Measurements from ENCODE around the gene DCAF6.

DNA sequence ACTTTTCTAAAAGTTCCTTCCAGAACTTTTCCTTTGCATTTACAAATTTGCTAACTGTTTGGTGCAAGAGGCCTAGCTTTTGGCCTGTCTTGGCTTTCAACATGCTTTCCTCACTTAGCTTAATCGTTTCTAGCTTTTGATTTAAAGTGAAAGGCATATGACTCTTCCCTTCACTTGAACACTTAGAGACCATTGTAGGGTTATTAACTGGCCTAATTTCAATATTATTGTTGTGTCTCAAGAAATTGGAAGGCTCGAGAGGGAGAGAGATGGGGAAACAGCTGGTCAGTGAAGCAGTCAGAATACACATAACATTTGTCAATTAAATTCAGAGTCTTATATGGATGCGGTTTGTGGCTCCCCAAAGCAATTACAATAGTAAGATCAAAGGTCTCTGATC lies 63.4 kb downstream of the DCAF6 start:
- no peak for TF ChIP-seq POLR2A (IDR thresholded peaks at IDR 0.05; ENCODE audit: low read depth, low read length)
- TF ChIP-seq POLR2AphosphoS5 (IDR thresholded peaks at IDR 0.05; ENCODE audit: low read depth, low read length) = no peak
